ENCODE results near the gene PPP2R5A. TPM values are rescaled to one million over a fixed set of nuclear protein-coding genes. Genes with fewer than 3 reads are reported as not detected.

The PPP2R5A gene
- total RNA-seq, 1 experiment from 2014 or later, result 22.0 TPM

DNA sequence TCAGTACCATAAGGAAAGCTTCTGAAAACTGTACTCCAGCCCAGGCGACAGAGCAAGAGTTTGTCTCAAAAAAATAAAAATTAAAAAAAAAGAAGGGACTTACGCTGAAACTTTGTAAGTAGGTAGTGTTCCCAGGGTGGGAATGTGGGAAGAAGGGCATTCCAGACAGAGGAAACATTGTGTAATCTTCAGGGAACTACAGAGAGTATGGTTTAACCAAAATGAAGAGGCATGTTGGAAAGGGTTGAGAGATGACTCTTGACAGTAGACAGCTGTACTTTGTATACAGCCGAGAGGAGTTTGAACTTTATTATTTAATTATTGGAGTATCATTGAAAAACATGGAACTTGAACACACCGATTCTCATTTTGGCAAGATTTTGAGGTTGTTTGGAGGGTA lies 43.0 kb downstream of the PPP2R5A start:
- no peaks in the 10 kb centered on the region for H3K79me2 ChIP-seq (ENCODE audit: insufficient read depth, low read length)
- no peak overlapping the region for H2AK5ac ChIP-seq (ENCODE audit: insufficient read length, low read length)
- H3K9ac ChIP-seq (ENCODE audit: extremely low read depth, insufficient read length, low read length), result no peak overlapping the region
- no peak overlapping the region for H2BK15ac ChIP-seq (ENCODE audit: low read depth, low read length)
- WGBS (ENCODE audit: extremely low coverage, insufficient read length, low lambda C conversion rate), result no CpG with 5 or more reads among the region's 4 CpGs
- H3K4me2 ChIP-seq (ENCODE audit: insufficient read depth, insufficient read length, low read length), result no peak overlapping the region
- H2BK5ac ChIP-seq (ENCODE audit: insufficient read length, low read length), result no peak overlapping the region
- no peak overlapping the region for H4K5ac ChIP-seq (ENCODE audit: insufficient read length, low read depth, low read length)
- no peak overlapping the region for H3K27ac ChIP-seq (ENCODE audit: insufficient read length, low read depth, low read length)
- Mint-ChIP-seq H3K4me1 (no peaks in the 10 kb centered on the region), H3K27me3 (ENCODE audit: low read depth) (no peaks in the 10 kb centered on the region), H3K4me3 (no peak overlapping the region), H3K27ac (no peak overlapping the region; a peak in 1 of 7 replicates), H3K9me3 (no peaks in the 10 kb centered on the region), H3K36me3 (ENCODE audit: insufficient read depth in 1 of 3, low read depth in 3 of 3) (peaks cover 0 to 5% (median 4%) of the 10 kb centered on the region in 3 experiments; a peak in 2 of 7 replicates)
- H3T11ph ChIP-seq (ENCODE audit: low read length), result no peak overlapping the region
- no peak overlapping the region for H2AFZ ChIP-seq (ENCODE audit: low read length)
- H4K91ac ChIP-seq (ENCODE audit: insufficient read length, low read depth, low read length), result no peak overlapping the region
- no peak overlapping the region for H3K23ac ChIP-seq (ENCODE audit: insufficient read length, low read depth, low read length)
- no peak overlapping the region for H3K56ac ChIP-seq (ENCODE audit: insufficient read length, low read depth, low read length)
- no peaks in the 10 kb centered on the region for H3K4me1 ChIP-seq (ENCODE audit: insufficient read depth, low read length)
- no peak for DNase-seq
- H4K20me1 ChIP-seq (ENCODE audit: control insufficient read depth, insufficient read depth, insufficient read length), result no peaks in the 10 kb centered on the region
- no peak overlapping the region for H2BK12ac ChIP-seq (ENCODE audit: insufficient read length, low read depth, low read length)
- H2BK20ac ChIP-seq (ENCODE audit: low read depth, low read length, poor library complexity, severe bottlenecking), result no peak overlapping the region
- no peak overlapping the region for H3K4ac ChIP-seq (ENCODE audit: low read depth, low read length)
- no peaks in the 10 kb centered on the region for H3K23me2 ChIP-seq (ENCODE audit: insufficient read length, low read depth, low read length, poor library complexity, severe bottlenecking)
- TF ChIP-seq, protein P1, sequence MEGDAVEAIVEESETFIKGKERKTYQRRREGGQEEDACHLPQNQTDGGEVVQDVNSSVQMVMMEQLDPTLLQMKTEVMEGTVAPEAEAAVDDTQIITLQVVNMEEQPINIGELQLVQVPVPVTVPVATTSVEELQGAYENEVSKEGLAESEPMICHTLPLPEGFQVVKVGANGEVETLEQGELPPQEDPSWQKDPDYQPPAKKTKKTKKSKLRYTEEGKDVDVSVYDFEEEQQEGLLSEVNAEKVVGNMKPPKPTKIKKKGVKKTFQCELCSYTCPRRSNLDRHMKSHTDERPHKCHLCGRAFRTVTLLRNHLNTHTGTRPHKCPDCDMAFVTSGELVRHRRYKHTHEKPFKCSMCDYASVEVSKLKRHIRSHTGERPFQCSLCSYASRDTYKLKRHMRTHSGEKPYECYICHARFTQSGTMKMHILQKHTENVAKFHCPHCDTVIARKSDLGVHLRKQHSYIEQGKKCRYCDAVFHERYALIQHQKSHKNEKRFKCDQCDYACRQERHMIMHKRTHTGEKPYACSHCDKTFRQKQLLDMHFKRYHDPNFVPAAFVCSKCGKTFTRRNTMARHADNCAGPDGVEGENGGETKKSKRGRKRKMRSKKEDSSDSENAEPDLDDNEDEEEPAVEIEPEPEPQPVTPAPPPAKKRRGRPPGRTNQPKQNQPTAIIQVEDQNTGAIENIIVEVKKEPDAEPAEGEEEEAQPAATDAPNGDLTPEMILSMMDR (conservative IDR thresholded peaks at IDR 0.05), result no peak
- no peak overlapping the region for H2BK120ac ChIP-seq (ENCODE audit: low read depth, low read length, poor library complexity, severe bottlenecking)
- H3K79me1 ChIP-seq (ENCODE audit: insufficient read depth, low read depth, low read length, poor library complexity, severe bottlenecking), result no peaks in the 10 kb centered on the region
- H3K9me3 ChIP-seq (ENCODE audit: control insufficient read depth, low read depth, low read length), result no peaks in the 10 kb centered on the region
- H4K8ac ChIP-seq (replicated peaks; ENCODE audit: insufficient read length, low read depth, low read length), result no peak overlapping the region
- H3K14ac ChIP-seq (ENCODE audit: insufficient read depth, low read length), result no peak overlapping the region
- no peaks in the 10 kb centered on the region for H3K27me3 ChIP-seq (ENCODE audit: insufficient read depth, low read length)
- no peak overlapping the region for H3K18ac ChIP-seq (ENCODE audit: insufficient read length, low read depth, low read length)
